A673 (cell line): ENCODE results near the gene MAP3K19. TPM values are rescaled to one million over a fixed set of nuclear protein-coding genes. Genes with fewer than 3 reads are reported as not detected.
"Not testable (repeated sequence)": the region's sequence is repeated elsewhere in the genome, so short reads cannot be mapped to it uniquely, and the experiment has no call there.

ENCODE experiments used
- BruUV-seq: library from RNA; stranded (reverse); fragments of 400-500 nt; replicated peaks from 2 replicates; lab custom pipeline; 2021; lab: Mats Ljungman, UMichigan
- CTCF ChIA-PET: fragments of 300-600 bp; sonication (Branson Sonifier 250); formaldehyde crosslinking; loops from one replicate; lab custom pipeline; 2022; ENCODE audit warnings: antibody characterized with exemption; lab: Charles Lee
- POLR2A ChIA-PET: fragments of 300-600 bp; sonication (Branson Sonifier 250); formaldehyde crosslinking; loops from one replicate; lab custom pipeline; 2022; ENCODE audit warnings: antibody characterized with exemption; ENCODE audit not compliant: low non-redundant PET; lab: Charles Lee
- DNase-seq: peaks from one replicate; pipeline ENCODE4 v3.0.0-alpha.2; 2015; ENCODE audit warnings: low spot score
- H3K27ac ChIP-seq: fragments of 200-600 bp; sonication (generic); 2 replicates; pipeline ENCODE4 v1.5.1; 2016; ENCODE audit warnings: mixed run types, low read depth, mild to moderate bottlenecking, mixed read lengths, antibody characterized with exemption, low read length; ENCODE audit not compliant: poor library complexity, severe bottlenecking
- H3K27me3 ChIP-seq: fragments of 200-600 bp; sonication (generic); replicated peaks from 2 replicates; pipeline ENCODE4 v1.6.1; 2017; ENCODE audit warnings: mixed run types, low read depth, mild to moderate bottlenecking, mixed read lengths, antibody characterized with exemption, low read length; ENCODE audit not compliant: insufficient read depth, poor library complexity
- H3K36me3 ChIP-seq: fragments of 200-600 bp; sonication (generic); 2 replicates; pipeline ENCODE4 v1.6.1; 2016; ENCODE audit warnings: mixed run types, mild to moderate bottlenecking, mixed read lengths, antibody characterized with exemption, low read length; ENCODE audit not compliant: insufficient read depth, poor library complexity, severe bottlenecking
- H3K4me1 ChIP-seq: fragments of 200-600 bp; sonication (generic); 2 replicates; pipeline ENCODE4 v1.6.1; 2017; ENCODE audit warnings: mixed run types, mild to moderate bottlenecking, mixed read lengths, antibody characterized with exemption, low read length; ENCODE audit not compliant: insufficient read depth, poor library complexity, severe bottlenecking
- H3K4me3 ChIP-seq: fragments of 200-600 bp; sonication (generic); 2 replicates; pipeline ENCODE4 v1.5.1; 2016; ENCODE audit warnings: low read depth, mixed run types, mild to moderate bottlenecking, mixed read lengths, low read length; ENCODE audit not compliant: poor library complexity, severe bottlenecking
- H3K9me3 ChIP-seq: fragments of 200-600 bp; sonication (generic); 2 replicates; pipeline ENCODE4 v1.6.1; 2016; ENCODE audit warnings: mixed run types, low read depth, mild to moderate bottlenecking, mixed read lengths, antibody characterized with exemption, low read length; ENCODE audit not compliant: poor library complexity, severe bottlenecking
- CTCF ChIP-seq: fragments of 300-800, 200-600 bp; sonication (generic); conservative IDR thresholded peaks from 2 replicates; pipeline ENCODE4 v1.5.1; 2017; ENCODE audit warnings: low read depth, mild to moderate bottlenecking, antibody characterized with exemption, low read length, moderate library complexity, mixed read lengths
- EZH2 ChIP-seq: fragments of 200-600 bp; sonication (generic); IDR thresholded peaks from 2 replicates; pipeline ENCODE4 v1.6.1; 2017; ENCODE audit warnings: borderline replicate concordance, low read depth, mild to moderate bottlenecking, mixed read lengths, antibody characterized with exemption, low read length; ENCODE audit not compliant: poor library complexity, severe bottlenecking
- intact Hi-C: fragments of 100-400 bp; cut with micrococcal nuclease; formaldehyde crosslinking; loops from one replicate; pipeline ENCODE4 v1.10.0; 2022; ENCODE audit not compliant: unreplicated experiment
- total RNA-seq: library from RNA; stranded (reverse); gene quantifications from 2 replicates; pipeline ENCODE4 v1.2.3, GENCODE V29; 2021

The MAP3K19 gene
- total RNA-seq, 1 experiment from 2014 or later: not detected

GRCh38 chr2:134982603-134983002, 64.6 kb downstream of the MAP3K19 start:
- ChIA-PET CTCF (no interaction called here), POLR2A (no interaction called here)
- H3K4me1 ChIP-seq: no peaks in the 10 kb centered on the region
- intact Hi-C loops: no loop called here
- DNase-seq: no peak
- TF ChIP-seq EZH2: no peak
- no peak for TF ChIP-seq CTCF
- no TSS peak for BruUV-seq
- H3K27me3 ChIP-seq: peaks cover 14% of the 10 kb centered on the region
- no peaks in the 10 kb centered on the region for H3K36me3 ChIP-seq
- H3K9me3 ChIP-seq: no peaks in the 10 kb centered on the region
- H3K27ac ChIP-seq: no peak overlapping the region
- H3K4me3 ChIP-seq: no peak overlapping the region

GRCh38 chr2:134980639-134981038, 66.6 kb downstream of the MAP3K19 start:
- no peak overlapping the region for H3K4me3 ChIP-seq
- no peak for DNase-seq
- H3K9me3 ChIP-seq: no peaks in the 10 kb centered on the region
- POLR2A ChIA-PET: no interaction called here
- intact Hi-C loops: no loop called here
- TF ChIP-seq CTCF (no peak), EZH2 (no peak)
- no peaks in the 10 kb centered on the region for H3K27me3 ChIP-seq
- no peak overlapping the region for H3K27ac ChIP-seq
- CTCF ChIA-PET: no interaction called here
- no peaks in the 10 kb centered on the region for H3K36me3 ChIP-seq
- BruUV-seq: no TSS peak
- H3K4me1 ChIP-seq: no peaks in the 10 kb centered on the region

GRCh38 chr2:134979221-134979620, 68.0 kb downstream of the MAP3K19 start:
- CTCF ChIA-PET: no interaction called here
- no peaks in the 10 kb centered on the region for H3K4me1 ChIP-seq
- no peak overlapping the region for H3K27ac ChIP-seq
- H3K9me3 ChIP-seq: no peaks in the 10 kb centered on the region
- H3K36me3 ChIP-seq: no peaks in the 10 kb centered on the region
- no peak for DNase-seq
- BruUV-seq: no TSS peak
- intact Hi-C loops: no loop called here
- TF ChIP-seq CTCF: no peak
- no peak for TF ChIP-seq EZH2
- POLR2A ChIA-PET: no interaction called here
- H3K27me3 ChIP-seq: no peaks in the 10 kb centered on the region
- H3K4me3 ChIP-seq: no peak overlapping the region

GRCh38 chr2:134977104-134977503, 70.1 kb downstream of the MAP3K19 start:
- H3K27me3 ChIP-seq, intact Hi-C loops, H3K36me3 ChIP-seq, H3K4me3 ChIP-seq, BruUV-seq, CTCF ChIA-PET, H3K27ac ChIP-seq, DNase-seq, H3K9me3 ChIP-seq, POLR2A ChIA-PET, H3K4me1 ChIP-seq: not testable (repeated sequence)
